ENCODE results near the gene RSKR. TPM values are rescaled to one million over a fixed set of nuclear protein-coding genes. Genes with fewer than 3 reads are reported as not detected.
A peak's percentile ranks its signal among the peaks of the same experiment; 100 is the strongest.

The RSKR gene
- total and polyA plus RNA-seq, 9 of the 15 experiments (the other 6 are each of a cell fraction or from before 2014, with no cell fraction given) = 1.4 to 42.3 (median 16.2) TPM

- TF ChIP-seq CTCF (IDR thresholded peaks at IDR 0.05 in 2 of 3, conservative IDR thresholded peaks at IDR 0.05 in 1 of 3; ENCODE audit: insufficient read depth in 2 of 3, low read depth in 1 of 3, low read length in 3 of 3) (peak; percentile 76 to 87 (median 84)), BCL6 (CRISPR knock-in tag; IDR thresholded peaks at IDR 0.05) (no peak), ZNF124 (CRISPR knock-in tag; IDR thresholded peaks at IDR 0.05) (no peak), ZNF445 (CRISPR knock-in tag; IDR thresholded peaks at IDR 0.05; ENCODE audit: low read depth) (no peak), ZNF277 (CRISPR knock-in tag; IDR thresholded peaks at IDR 0.05; ENCODE audit: borderline replicate concordance) (no peak), ZNF668 (CRISPR knock-in tag; IDR thresholded peaks at IDR 0.05) (no peak), REST (IDR thresholded peaks at IDR 0.05; ENCODE audit: borderline replicate concordance) (peak; percentile 59), REST (CRISPR knock-in tag; IDR thresholded peaks at IDR 0.05; ENCODE audit: low read depth) (no peak), AFF1 (IDR thresholded peaks at IDR 0.05; ENCODE audit: low read depth in 1 of 2, partially characterized antibody in 2 of 2) (no peak)
Measured at GRCh38 chr17:28612936-28613872, 781 bp downstream of the RSKR start (continued).

All from K562 (cell line).